Activated CD4-positive, CD25-positive, alpha-beta regulatory T cell treated with anti-CD3 and anti-CD28 coated beads, Interleukin-2, amount 50 U/mL, for 24 hours (primary cell): ENCODE results near the gene KCNIP4.

Source experiments
- ATAC-seq, 2 donors: fragments of 150-1000 bp; cut with Tn5 transposase; one replicate each; pipeline ENCODE4 v1.10.0; 2021; ENCODE audit warnings: mild to moderate bottlenecking in 1 of 2, moderate library complexity in 1 of 2

KCNIP4 gene

DNA sequence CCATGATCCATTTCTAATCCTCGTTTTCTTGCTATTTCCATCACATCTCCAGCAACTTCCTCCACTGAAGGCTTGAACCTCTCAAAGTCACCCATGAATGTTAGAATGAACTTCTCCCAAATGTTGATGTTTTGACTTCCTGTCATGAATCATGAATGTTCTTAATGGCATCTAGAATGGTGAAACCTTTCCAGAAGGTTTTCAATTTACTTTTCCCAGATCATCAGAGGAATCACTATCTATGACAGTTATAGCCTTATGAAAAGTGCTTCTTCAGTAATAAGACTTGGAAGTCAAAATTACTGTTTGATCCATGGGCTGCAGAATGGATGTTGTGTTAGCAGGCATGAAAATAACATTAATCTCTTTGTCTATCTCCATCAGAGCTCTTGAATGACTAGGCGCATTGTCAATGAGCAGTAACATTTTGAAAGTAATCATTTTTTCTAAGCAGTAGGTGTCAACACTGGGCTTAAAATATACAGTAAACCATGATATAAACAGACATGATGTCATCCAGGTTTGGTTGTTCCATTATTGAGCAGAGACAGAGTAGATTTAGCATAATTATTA, 268.2 kb downstream of the KCNIP4 start:
- no peak for ATAC-seq

DNA sequence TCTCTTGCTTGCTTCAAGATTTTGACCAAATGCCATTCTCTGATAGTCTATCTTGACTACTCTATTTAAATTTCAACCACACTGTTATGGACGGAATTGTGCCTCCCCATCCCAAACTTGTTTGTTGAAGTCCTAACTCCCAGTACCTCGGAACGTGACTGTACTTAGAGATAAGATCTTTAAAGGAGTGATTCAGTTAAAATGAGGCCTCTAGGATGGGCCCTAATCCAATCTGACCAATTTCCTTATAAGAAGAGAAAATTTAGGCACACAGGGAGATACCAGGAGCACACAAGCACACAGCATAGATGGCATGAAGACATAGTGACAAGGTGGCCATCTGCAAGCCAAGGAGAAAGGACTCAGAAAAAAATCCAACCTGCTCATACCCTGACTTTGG, 269.9 kb downstream of the KCNIP4 start:
- no peak for ATAC-seq

DNA sequence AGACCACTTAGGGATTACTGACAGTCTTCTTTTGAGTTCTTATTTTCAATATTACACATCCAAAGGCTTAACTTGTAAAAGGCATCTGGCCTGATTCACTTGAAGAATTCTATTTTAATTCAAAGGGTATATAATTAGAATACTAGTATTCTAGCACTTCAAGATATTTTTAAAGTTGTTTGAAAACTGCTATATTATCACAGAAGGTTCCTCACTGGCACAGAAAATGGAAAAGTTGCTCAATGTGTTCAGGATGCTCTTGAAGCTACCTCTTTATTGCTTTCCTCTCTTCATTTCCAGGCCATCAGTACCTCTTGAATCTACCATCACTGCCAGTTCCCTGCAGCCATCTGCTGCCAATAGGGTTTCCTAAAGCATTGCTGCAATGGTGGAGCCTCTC, 271.4 kb downstream of the KCNIP4 start:
- ATAC-seq = no peak

DNA sequence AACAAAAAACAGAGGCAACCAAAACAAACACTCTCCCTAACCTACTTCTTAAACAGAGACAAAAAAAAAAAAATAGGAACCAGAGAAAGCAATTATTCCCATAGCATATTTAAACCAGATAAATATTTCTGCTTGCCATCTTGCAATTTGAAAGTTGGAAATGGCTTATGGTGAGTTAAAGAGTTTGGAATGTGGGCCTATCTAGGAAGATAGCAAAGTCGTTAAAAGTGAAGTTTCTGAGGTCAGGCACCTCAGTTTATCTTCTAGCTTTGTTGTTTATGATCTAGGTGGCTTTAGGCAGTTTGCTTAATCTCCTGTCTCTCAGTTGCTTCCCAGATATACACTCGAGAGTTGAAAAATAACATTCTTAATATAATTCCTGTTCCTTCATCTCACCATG, 284.2 kb downstream of the KCNIP4 start:
- ATAC-seq = no peak

DNA sequence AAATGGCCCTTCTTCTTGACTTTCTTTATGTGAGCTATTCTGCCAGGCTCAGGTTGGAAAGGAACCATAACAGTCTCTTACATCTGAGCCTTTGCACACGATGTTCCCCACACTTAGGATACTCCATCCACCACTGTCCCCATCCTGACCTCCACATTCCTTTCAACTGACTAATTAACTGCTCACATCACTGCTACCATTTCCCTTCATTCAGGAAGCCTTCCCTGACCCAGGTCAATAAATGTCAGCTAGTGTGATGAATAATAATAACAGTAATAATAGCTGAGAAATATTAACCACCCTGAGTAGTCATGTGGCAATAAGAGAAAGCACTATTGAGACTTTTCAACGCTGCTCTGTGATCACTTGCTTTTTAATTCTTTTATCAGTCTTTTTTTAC, 291.7 kb downstream of the KCNIP4 start:
- ATAC-seq = no peak

DNA sequence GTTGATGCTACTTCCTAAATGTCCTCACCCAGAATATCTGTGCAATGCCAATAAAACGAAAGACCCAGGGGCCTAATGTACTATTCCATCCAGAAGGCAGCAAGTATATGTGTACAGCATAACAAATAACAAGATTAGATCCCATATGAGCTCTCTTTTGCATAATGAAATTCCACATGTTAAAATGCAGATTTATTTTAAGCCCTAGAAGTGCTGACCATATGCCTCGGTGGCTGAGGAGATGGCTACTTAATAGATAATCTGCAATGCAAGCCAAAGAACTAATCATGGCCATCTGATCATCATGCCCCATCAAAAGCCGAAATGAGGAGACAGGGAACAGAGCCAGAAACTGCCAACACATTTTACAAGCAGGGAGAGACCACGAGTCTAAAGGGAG, 293.5 kb downstream of the KCNIP4 start:
- ATAC-seq = no peak

DNA sequence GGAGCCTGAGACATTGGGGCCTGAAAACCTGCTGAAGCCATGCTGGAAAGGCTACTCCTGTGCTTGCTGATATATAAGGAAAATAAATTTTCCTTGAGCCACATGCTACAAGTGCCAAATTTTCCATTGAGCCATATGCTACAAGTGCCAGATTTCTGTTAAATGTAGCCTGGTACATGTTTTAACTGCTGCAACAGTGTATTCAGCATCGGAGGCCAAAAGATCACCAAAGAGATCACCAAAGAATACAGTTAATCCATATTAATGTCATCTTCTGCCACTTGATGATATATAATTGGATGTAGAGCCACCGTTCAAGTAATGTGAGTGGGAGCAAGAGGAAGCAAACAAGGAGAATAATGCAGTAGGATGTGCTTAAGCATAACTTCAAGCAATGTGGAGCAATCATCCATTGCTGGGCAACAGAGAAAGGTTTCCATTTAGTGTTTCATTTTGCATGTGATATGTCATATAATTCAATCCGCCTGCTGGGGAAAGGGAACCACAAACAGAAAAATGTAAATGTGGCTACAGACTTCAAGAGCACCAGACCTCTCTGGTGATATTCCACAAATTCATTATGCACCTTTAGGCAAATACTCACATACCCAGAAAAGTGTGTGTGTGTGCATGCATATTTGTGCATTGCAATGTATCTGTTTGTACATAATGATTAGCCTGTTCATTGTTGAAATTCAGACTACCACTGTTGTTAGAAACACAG, 295.9 kb downstream of the KCNIP4 start:
- no peak for ATAC-seq

DNA sequence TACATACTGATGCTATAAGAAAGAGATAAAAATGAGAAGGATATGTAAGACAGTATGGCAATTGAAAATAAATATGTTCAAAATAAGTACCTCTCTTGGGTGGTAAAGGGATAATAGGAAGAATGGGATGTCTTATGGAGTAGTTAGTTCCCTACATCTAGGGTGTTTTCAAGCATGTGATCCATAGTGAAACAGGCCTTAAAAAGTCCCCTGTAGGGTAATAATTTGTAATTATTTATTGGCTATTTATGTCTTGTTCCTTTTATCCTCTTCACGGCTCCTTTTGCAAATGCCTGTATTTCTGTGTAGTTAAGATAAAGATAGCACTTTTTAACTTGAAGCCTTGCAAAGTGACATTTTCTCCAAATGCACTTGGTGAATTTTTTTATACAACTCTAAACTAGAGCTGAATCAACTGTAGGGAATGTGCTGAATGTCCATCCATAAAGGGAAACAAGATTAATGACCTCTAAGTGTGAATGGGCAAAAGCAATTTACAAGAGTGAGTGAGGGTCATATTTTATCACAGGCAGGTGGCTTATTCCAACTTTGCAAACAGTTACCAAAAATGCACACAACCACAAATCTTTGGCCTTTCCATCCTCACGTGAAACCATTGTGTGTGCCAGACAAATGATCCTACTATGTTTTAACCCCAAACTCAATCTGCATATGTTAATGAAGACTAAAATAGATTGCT, 299.0 kb downstream of the KCNIP4 start:
- no peak for ATAC-seq

DNA sequence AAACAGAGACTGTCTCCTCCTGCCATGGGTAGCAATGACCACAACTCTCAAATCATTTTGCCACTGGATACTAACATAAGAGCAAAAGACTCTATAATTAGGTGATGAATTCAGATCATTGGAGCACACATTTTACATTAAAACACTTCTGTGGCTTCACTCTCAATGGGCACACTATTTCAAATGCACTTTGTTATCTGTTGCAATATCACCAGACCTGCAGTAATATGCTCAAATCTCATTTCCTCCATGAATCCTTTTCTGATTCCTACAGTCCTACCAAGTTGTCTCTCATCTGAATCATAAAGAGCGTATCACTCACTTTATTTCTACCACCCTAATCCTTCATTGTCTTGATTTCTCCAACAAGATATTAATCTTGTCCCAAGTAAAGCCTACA, 302.8 kb downstream of the KCNIP4 start:
- ATAC-seq = no peak

DNA sequence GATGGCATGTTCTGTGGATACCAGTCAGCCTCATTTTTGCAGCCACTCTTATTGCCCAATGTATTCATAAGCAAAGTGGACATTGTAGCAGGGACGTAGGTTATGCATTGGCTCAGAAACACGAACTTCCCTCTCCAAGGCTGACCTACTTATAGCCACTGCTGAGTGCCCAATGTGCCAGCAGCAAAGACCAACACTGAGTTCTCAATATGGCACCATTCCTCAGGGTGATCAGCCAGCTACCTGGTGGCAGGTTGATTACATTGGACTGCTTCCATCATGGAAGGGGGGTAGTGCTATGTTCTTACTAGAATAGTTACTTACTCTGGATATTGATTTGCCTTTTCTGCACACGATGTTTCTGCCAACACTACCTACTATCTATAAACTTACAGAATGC, 306.9 kb downstream of the KCNIP4 start:
- ATAC-seq = no peak

DNA sequence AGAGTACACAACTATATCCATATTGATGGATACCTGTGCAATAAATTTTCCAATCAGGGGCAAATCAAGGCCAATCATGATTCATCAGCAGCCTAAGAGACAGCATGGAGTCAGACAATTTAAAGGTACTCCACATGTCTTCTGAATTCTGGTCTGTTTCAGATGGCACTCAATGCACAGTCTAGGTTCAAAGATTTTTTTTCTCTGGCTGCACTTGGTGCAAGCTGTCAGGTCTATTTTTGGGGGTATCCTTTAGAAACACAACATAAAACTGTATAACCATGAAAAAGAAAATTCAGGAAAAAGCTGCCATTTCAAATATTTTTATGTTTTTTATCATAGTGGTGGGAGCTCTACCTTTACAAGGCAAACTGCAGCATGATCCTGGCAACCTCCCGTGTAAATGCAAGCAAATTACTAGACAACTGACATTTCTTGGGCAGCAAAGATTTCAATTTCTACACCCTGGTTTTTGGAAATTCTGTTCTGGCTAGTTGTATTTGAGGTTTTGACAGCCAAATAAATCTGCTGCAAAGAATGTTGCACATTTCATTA, 310.3 kb downstream of the KCNIP4 start:
- no peak for ATAC-seq

DNA sequence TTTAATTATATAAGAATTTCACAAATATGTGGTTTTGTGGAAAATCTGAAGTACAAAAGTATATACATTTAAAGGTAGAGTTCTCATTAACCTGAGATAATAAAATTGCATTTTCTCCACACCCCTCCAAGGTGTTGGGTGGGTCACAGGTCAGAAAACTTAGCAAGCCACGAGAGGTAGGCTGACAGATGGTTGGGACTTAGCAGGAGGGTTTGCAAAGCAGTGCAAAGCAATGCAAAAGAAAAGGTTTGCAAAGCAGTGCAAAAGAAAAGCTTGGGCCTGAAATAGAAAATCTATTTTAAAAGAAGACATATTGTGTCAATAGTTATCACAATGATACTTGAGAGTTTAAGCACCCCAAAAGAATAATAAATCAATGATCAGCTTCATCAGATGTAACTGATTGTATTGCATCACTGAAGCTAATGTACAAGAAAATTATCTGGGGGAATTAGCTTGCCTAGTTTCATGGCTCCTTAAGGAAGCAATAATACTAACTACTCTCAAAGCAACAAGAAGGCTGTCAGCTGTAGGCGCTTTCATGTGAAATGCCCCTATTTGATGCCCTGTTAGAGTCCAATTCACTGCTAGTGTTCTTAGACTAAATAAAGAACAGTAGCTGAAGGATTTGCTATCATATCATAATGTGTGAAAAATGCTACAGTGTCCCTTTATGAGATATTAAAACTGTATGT, 319.5 kb downstream of the KCNIP4 start:
- no peak for ATAC-seq

DNA sequence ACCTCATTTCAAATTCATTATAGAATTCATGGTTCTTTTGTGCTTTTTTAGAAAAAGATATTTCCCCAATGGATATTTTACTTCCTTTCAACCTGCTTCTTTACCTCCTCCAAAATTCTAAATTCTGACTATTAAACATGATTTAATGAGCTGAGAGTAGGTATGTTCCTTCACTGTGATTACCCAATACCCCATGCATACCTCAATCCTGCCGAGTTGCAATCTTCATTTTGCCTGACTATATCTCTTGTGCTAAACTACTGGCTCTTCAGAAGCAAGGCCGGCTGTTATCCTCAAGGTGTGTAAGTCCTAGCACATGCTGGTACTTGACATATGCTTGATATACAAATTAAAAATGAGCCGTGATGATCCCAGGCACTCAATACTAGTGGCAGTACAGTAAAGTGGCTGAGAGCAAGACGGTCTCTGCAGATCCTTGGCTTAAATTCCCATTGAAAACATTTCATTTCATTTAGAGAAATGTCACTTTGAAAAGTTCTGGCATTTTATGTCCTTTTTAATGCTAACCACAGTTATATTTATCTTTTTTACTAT, 320.4 kb downstream of the KCNIP4 start:
- no peak for ATAC-seq

DNA sequence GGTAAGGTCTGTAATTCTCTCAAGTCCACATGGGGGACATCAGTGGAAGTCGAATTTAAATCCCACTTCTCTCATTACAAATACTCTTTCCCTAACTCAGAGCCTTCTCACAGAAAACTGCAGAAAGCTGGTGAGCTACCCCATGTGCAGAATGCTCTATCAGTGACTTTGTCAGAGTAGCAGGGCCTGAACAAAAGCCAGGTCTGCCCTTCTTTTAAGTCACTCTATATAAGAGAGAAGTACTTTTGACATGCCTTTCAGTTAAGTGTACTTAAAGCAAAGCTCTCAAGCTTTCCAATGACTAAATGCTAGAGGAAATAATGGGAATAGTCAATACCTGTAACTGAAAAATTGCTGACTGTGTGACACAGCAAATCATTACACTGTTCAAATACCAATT, 323.1 kb downstream of the KCNIP4 start:
- ATAC-seq = no peak

DNA sequence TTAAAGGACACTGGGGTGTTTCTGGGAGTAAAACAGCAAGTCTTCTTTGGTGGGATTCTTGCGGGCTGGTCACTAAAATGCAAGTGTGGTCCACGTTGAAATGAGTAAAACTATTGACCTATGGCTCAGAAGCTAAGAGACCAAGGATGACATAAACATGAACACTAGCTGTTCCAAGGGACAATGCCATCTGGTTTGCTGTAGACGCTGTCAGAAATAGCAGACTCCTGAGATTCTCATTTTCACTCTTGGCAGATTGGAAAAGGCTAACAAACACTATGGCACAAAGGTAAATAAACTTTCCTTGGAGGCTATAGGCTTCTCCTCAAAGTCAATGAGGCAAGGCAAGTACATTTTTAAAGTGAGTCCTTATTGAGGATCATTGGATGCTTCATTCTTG, 343.6 kb downstream of the KCNIP4 start:
- no peak for ATAC-seq

DNA sequence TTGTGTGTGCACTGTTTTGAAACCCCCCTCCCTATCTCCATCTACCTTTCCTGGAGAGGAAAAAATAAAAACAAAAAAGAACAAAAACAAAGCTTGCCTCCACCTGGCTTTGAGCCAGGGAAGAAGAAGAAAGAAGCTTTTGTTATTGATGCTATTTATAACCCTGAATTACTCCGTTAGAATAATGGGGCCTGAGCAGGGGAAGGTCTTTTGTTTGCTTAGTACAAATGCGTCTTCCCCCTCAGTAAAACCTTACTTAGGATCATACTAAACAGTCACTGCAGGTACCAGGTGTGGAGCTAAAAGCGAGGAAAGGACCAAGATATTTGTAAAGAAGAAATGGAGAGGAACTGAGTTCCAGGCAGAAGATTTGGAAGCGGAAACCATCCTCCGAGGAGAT, 352.1 kb downstream of the KCNIP4 start:
- ATAC-seq = no peak

DNA sequence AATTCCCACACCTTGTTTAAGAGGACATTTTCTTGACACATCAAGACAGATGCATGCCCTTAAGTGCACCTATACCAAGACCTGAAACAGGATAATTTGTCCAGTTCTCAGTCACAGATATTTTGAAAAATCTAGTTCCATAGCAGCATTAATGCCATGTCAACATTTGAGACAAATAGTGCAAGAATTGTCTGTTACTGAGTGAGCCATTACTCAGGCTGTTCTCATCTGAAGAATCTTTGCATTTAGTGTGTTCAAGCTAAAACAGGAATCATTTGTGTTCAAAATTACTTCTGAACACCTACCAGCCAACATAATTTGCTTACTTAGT, 354.9 kb downstream of the KCNIP4 start:
- no peak for ATAC-seq

DNA sequence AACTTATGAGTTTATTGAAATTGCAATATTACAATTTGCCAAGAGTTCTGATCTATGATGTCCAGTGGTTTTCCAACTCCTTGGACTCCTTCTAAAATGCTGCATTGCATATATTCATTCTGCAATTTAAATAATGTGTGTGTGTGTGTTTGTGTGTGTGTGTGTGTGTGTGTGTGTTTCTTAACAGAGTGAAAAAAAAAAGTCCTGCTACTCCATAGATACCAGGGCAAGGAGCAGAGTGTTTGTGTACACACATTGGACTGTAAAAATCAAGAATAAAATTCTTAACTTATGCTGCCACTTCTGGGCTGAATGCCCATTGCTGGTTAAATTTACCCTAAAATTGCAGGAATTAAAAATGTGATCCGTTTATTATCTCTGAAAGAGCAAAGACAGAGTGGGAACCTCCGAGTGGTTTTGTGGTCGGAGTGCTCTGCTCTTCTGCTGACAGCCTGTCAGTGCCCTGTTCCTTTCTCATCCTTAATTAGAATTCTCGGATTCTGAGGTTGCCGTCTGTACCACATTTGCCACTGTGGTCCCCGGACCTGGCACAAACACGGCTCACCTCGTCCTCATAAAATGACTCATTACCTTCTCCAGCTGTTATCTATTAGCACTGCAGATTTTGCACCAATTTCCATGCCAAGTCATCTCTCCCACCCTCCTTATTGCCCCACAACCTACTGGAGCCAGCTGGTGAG, 355.5 kb downstream of the KCNIP4 start:
- ATAC-seq = no peak

DNA sequence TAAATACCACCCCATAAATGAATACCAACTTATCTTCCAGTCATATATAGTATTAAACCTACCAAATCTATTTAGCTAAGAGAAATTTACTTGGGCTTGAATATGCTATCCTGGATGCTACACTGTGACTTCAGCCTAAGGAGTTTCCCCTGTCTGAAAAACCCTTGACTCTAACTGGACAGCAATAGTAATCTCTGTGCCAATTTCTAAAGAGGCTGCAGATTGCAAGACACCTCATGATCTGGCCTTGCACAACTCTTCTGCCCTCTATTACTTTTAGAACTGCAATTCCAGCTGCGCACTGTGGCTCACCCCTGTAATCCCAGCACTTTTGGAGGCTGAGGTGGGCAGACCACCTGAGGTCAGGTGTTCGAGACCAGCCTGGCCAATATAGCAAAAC, 371.5 kb downstream of the KCNIP4 start:
- ATAC-seq = no peak

DNA sequence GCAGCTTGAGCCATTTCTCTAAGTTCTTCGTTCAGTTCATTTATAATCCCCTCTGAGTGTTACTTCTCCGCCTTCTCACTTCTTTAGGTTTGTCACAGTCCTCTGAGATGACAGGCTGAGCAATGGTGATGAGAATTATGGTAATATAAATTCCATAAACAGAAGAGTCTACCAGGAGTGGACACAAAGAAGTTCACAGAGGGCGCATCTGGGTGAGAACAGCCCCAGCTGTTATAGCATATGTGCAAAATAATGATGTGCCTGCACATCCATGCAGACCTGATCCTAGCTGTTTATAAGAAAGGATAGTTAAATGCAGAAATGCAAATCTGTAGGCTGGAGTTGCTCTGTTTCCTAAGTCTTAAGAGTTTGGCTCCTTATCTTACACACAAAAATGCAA, 377.5 kb downstream of the KCNIP4 start:
- no peak for ATAC-seq

DNA sequence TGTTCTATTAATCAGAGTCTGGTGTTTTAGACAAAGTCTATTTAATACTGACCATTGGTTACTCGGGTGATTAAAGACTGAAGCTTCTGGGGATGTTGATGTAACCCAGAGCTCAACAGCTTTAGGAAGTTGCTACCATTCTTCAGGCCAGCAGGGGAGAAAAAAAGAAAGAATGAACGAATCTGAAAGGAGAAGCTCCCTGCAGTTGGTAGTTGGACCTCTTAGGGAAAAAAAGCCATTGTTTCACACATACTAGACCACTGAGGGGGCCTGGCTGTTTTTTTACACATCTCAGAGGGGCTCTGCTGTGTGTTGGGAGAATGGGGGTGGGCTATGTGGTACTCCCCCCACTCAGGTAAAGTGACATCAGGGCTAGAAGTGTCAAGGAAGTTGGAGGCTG, 378.9 kb downstream of the KCNIP4 start:
- ATAC-seq = no peak

DNA sequence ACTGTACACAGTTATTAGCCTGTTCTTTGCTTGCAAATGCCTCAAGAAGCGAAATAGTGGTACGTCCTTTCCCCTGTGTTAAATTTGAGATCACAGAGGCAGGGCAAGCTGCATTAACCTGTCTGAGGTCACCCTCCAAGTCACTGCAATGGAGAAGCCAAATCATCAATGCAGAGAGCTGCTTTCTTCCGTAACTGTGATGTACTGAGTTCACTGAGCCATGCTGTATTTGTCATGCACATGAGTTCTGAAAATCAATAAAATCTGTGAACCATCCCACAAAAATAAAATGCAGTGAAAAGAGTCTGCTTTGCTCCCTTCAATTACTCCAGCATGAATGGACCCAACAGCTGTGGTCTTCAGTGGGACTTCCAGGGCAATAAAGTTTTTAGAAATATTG, 393.5 kb downstream of the KCNIP4 start:
- ATAC-seq = no peak

DNA sequence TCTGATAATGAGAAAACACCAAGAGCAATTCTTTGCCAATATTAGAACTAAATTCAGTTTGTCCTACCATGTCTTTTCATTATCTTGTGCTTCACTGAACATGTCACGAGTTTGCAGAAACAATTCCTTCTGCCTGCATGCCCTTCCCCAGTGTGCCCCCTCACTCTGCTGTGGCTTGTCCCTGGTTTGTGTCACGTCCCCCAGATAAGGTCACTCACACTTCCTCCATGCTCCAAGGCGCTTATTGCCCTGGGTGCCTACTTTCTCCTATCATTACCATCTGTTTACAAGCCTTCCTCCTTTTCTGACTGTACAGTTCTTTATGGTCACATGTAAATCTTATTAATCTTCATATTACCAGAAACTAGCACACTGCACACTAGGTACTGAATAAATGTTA, 394.1 kb downstream of the KCNIP4 start:
- ATAC-seq = no peak
